ENCODE results near the gene RMND1.
A peak's percentile ranks its signal among the peaks of the same experiment; 100 is the strongest.

Gene RMND1

GRCh38 chr6:151488226-151488625 lies 36.3 kb upstream of the RMND1 start:
- TF ChIP-seq, protein P1, sequence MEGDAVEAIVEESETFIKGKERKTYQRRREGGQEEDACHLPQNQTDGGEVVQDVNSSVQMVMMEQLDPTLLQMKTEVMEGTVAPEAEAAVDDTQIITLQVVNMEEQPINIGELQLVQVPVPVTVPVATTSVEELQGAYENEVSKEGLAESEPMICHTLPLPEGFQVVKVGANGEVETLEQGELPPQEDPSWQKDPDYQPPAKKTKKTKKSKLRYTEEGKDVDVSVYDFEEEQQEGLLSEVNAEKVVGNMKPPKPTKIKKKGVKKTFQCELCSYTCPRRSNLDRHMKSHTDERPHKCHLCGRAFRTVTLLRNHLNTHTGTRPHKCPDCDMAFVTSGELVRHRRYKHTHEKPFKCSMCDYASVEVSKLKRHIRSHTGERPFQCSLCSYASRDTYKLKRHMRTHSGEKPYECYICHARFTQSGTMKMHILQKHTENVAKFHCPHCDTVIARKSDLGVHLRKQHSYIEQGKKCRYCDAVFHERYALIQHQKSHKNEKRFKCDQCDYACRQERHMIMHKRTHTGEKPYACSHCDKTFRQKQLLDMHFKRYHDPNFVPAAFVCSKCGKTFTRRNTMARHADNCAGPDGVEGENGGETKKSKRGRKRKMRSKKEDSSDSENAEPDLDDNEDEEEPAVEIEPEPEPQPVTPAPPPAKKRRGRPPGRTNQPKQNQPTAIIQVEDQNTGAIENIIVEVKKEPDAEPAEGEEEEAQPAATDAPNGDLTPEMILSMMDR (IDR thresholded peaks at IDR 0.05) = no peak
- intact Hi-C loops (cut with DNase I; ENCODE audit: low total_unique reads) = no loop called here
- no peaks in the 10 kb centered on the region for H3K9me3 ChIP-seq
- H3K4me1 ChIP-seq = peaks cover 0 to 2% (median under 1%) of the 10 kb centered on the region in 4 donors
- no peaks in the 10 kb centered on the region for H3K27me3 ChIP-seq
- no peak for DNase-seq
- no peak overlapping the region for H3K27ac ChIP-seq
- no peak overlapping the region for H3K4me3 ChIP-seq
- no peaks in the 10 kb centered on the region for H3K36me3 ChIP-seq

GRCh38 chr6:151483994-151484393 lies 32.1 kb upstream of the RMND1 start:
- TF ChIP-seq, protein P1 (IDR thresholded peaks at IDR 0.05) = no peak
- intact Hi-C loops (cut with DNase I; ENCODE audit: low total_unique reads) = no loop called here
- no peak for DNase-seq

DNA sequence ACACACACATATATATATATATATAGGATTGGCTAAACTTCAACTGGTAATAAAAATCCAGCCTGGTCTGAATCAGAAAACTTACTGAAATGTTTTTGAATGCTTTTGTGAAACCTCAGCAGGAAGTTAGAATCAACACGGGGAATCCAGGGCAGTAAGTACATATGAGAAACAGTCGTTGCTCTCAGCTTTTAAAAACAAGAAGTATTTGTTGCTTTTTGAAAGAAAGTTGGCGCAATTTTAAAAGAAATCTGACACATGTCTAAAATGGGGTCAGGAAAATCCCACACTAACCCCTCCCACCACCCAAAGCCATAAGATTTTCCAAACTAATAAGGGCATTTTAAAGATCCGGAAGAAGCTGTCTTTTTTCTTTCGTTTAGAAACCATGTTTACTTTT lies 30.4 kb upstream of the RMND1 start:
- Histone ChIP-seq H3K27ac (peak overlapping the region; percentile 45 to 58), H3K36me3 (no peaks in the 10 kb centered on the region), H3K4me1 (peaks cover 0 to 12% (median 4%) of the 10 kb centered on the region in 4 donors), H3K27me3 (no peaks in the 10 kb centered on the region), H3K9me3 (no peaks in the 10 kb centered on the region), H3K4me3 (peak overlapping the region; percentile 15 to 38)
- TF ChIP-seq, protein P1 (IDR thresholded peaks at IDR 0.05) = no peak
- no peak for DNase-seq
- intact Hi-C loops (cut with DNase I; ENCODE audit: low total_unique reads) = no loop called here

More at GRCh38 chr6:151483994-151484393, 32.1 kb upstream of the RMND1 start:
- peaks cover 0 to 12% (median 4%) of the 10 kb centered on the region in 4 donors for H3K4me1 ChIP-seq
- no peak overlapping the region for H3K27ac ChIP-seq
- no peaks in the 10 kb centered on the region for H3K36me3 ChIP-seq
- no peak overlapping the region for H3K4me3 ChIP-seq
- H3K9me3 ChIP-seq = no peaks in the 10 kb centered on the region
- no peaks in the 10 kb centered on the region for H3K27me3 ChIP-seq

DNA sequence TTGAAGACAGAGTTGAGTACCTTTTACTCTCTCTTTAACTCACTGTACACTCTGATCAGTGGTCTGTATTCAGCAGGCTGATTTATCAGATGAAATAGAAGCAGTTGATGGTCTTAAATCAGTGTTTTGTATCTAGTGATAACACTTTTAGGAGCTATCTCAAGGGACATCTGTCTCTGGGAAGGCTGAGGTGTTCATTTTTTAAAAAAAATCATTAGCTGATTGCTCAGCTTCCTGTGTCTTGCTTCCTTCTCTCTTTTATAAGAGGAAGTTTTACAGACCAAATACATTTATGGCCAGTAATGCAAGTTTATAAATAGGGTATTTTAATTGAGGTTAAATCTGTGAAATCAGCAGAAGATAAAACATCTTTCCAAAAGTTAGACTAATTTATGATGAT lies 29.9 kb upstream of the RMND1 start:
- H3K4me3 ChIP-seq = no peak overlapping the region
- no peaks in the 10 kb centered on the region for H3K27me3 ChIP-seq
- no peaks in the 10 kb centered on the region for H3K9me3 ChIP-seq
- no peak for DNase-seq
- no peak overlapping the region for H3K27ac ChIP-seq
- peaks cover 0 to 12% (median 4%) of the 10 kb centered on the region in 4 donors for H3K4me1 ChIP-seq
- TF ChIP-seq, protein P1 (IDR thresholded peaks at IDR 0.05) = no peak
- intact Hi-C loops (cut with DNase I; ENCODE audit: low total_unique reads) = no loop called here
- H3K36me3 ChIP-seq = no peaks in the 10 kb centered on the region

DNA sequence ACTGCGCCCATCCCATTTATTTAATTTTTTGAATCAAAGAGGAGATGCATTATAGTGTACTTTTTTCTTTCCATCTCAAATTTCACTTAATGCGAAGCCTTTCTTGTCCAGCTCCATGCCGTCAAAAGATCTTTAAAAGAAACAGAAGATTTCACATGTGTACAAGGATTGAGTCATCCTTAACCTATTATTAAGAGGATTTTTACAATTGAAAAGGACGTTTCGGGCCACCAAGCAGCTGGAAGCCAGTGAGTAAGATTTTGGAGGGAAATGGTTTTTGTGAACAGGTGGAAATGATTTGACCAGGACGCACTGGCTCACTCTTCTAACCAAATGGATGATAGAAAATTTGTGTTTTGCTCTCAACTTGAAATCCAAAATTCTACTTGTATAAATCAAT lies 26.7 kb upstream of the RMND1 start:
- TF ChIP-seq, protein P1 (IDR thresholded peaks at IDR 0.05) = no peak
- Histone ChIP-seq H3K27me3 (no peaks in the 10 kb centered on the region), H3K4me1 (peaks cover 0 to 17% (median 5%) of the 10 kb centered on the region in 4 donors), H3K9me3 (no peaks in the 10 kb centered on the region), H3K27ac (no peak overlapping the region), H3K4me3 (no peak overlapping the region), H3K36me3 (no peaks in the 10 kb centered on the region)
- intact Hi-C loops (cut with DNase I; ENCODE audit: low total_unique reads) = loop anchor here (5.0 kb wide), 2 partner anchors 36 to 71 kb away; no protein-coding TSS in a partner anchor
- no peak for DNase-seq

GRCh38 chr6:151477726-151478125 lies 25.8 kb upstream of the RMND1 start:
- Histone ChIP-seq H3K4me1 (peaks cover 0 to 16% (median 5%) of the 10 kb centered on the region in 4 donors), H3K27ac (no peak overlapping the region), H3K4me3 (no peak overlapping the region), H3K36me3 (no peaks in the 10 kb centered on the region), H3K27me3 (no peaks in the 10 kb centered on the region), H3K9me3 (no peaks in the 10 kb centered on the region)
- intact Hi-C loops (cut with DNase I; ENCODE audit: low total_unique reads) = loop anchor here (5.0 kb wide), 2 partner anchors 35 to 70 kb away; no protein-coding TSS in a partner anchor
- TF ChIP-seq, protein P1 (IDR thresholded peaks at IDR 0.05) = no peak
- DNase-seq = no peak

Data from tibial artery (tissue), 4 donors.